Prostate gland (tissue), 2 donors: ENCODE measurements around the gene TCIRG1. TPM values are rescaled to one million over a fixed set of nuclear protein-coding genes. Genes with fewer than 3 reads are reported as not detected.

Source experiments
- DNase-seq: peaks from one replicate; pipeline ENCODE4 v3.0.0-alpha.2; 2019; ENCODE audit warnings: low spot score
- H3K27ac ChIP-seq, 2 donors: fragments of 200-600 bp; sonication (generic); 2 replicates each; pipeline ENCODE4 v1.5.1; 2017 to 2019
- H3K27me3 ChIP-seq: fragments of 200-600 bp; sonication (generic); replicated peaks from 2 replicates; pipeline ENCODE4 v1.5.1; 2019; ENCODE audit not compliant: insufficient read depth
- H3K36me3 ChIP-seq, 2 donors: fragments of 200-600 bp; sonication (generic); 1 replicate in 1 of 2; 2 replicates in 1 of 2; pipeline versions ENCODE4 v1.5.1 to v1.8.1; 2017 to 2019
- H3K4me1 ChIP-seq: fragments of 200-600 bp; sonication (generic); replicated peaks from 2 replicates; pipeline ENCODE4 v1.5.1; 2019
- H3K4me3 ChIP-seq, 2 donors: fragments of 200-600 bp; sonication (generic); 2 replicates each; pipeline ENCODE4 v1.5.1; 2017 to 2019
- H3K9me3 ChIP-seq: fragments of 200-600 bp; sonication (generic); 2 replicates; pipeline ENCODE4 v1.5.1; 2017
- POLR2A ChIP-seq: fragments of 450-650 bp; IDR thresholded peaks from one replicate; pipeline ENCODE4 v1.6.1; 2016; ENCODE audit warnings: antibody characterized with exemption, mild to moderate bottlenecking
- POLR2AphosphoS5 ChIP-seq: sonication (generic); formaldehyde crosslinking; IDR thresholded peaks from one replicate; pipeline ENCODE4 v1.6.1; 2017; ENCODE audit warnings: antibody characterized with exemption
- WGBS: methylation state at CpG from one replicate; pipeline ENCODE4 v1.1.5; 2018; 5-methylcytosine and 5-hydroxymethylcytosine counted together
- intact Hi-C: fragments of 100-400 bp; cut with DNase I; formaldehyde crosslinking; loops from one replicate; pipeline ENCODE4 v1.14.2; 2022
- total RNA-seq, 2 donors: library from RNA; depleted of rRNA; stranded (reverse); fragments of >200 nt; gene quantifications; one replicate each; pipeline ENCODE4 v1.1.0, GENCODE V29; 2016
- TF ChIP-seq, protein P1 (sequence below), 4 experiments: fragments of 200-600 bp in 2 of 4; fragments of 450-650 bp in 2 of 4; sonication (generic) in 2 of 4; IDR thresholded peaks; 1 replicate in 3 of 4; 2 replicates in 1 of 4; pipeline ENCODE4 v1.5.1; 2016 to 2019; ENCODE audit warnings: antibody characterized with exemption in 4 of 4, mild to moderate bottlenecking in 2 of 4, moderate library complexity in 2 of 4

The TCIRG1 gene
- total RNA-seq, 2 donors from 2014 or later, result 114 to 118 TPM

DNA sequence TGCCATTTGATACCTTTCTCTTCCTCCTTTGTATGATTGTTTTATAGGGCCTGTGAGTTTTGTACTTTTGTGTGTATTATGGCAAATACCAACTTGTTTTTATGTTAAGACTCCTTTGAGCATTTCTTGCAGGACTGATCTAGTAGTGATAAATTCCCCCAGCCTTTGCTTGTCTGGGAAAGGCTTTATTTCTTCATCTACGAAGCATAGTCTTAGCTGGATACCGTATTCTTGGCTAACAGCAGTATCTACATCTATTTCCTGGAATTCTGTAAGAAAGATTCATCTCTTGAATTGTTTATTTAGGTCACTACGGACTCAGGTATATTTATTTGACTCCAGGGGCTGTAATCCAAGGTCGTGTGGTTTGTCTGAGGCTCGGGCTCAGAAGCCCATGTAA, 14.3 kb upstream of the TCIRG1 start:
- intact Hi-C loops, result no loop called here
- Histone ChIP-seq H3K4me3 (no peak overlapping the region), H3K27ac (no peak overlapping the region), H3K36me3 (no peaks in the 10 kb centered on the region), H3K27me3 (no peaks in the 10 kb centered on the region), H3K4me1 (peaks cover 4% of the 10 kb centered on the region), H3K9me3 (no peaks in the 10 kb centered on the region)
- no peak for DNase-seq
- TF ChIP-seq POLR2A (no peak), POLR2AphosphoS5 (no peak)
- TF ChIP-seq, protein P1, sequence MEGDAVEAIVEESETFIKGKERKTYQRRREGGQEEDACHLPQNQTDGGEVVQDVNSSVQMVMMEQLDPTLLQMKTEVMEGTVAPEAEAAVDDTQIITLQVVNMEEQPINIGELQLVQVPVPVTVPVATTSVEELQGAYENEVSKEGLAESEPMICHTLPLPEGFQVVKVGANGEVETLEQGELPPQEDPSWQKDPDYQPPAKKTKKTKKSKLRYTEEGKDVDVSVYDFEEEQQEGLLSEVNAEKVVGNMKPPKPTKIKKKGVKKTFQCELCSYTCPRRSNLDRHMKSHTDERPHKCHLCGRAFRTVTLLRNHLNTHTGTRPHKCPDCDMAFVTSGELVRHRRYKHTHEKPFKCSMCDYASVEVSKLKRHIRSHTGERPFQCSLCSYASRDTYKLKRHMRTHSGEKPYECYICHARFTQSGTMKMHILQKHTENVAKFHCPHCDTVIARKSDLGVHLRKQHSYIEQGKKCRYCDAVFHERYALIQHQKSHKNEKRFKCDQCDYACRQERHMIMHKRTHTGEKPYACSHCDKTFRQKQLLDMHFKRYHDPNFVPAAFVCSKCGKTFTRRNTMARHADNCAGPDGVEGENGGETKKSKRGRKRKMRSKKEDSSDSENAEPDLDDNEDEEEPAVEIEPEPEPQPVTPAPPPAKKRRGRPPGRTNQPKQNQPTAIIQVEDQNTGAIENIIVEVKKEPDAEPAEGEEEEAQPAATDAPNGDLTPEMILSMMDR (IDR thresholded peaks at IDR 0.05), result no peak
- WGBS, result 62% methylated on average over 5 of the region's 5 CpGs

DNA sequence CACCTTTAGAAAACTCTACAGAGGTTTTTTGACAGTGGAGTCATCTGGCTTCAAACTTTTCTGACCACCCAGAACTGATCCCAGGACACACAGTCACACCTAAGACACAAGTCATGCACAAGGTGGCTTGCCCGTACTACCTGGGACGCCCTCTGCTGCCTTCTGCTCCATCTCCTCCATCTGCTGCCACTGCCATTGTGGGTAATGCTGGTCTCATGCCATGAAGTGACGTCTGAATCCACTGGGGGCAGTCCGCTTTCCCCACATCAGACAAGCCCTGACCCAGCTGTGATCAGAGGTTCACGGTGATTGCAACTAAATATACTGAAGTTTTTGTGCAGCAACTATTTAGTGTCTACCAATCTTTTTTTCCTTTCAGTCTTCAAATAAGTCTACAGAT, 13.8 kb upstream of the TCIRG1 start:
- H3K4me3 ChIP-seq, result no peak overlapping the region
- peaks cover 5% of the 10 kb centered on the region for H3K4me1 ChIP-seq
- H3K9me3 ChIP-seq, result no peaks in the 10 kb centered on the region
- TF ChIP-seq POLR2AphosphoS5 (no peak), POLR2A (no peak)
- TF ChIP-seq, protein P1 (IDR thresholded peaks at IDR 0.05), result no peak
- intact Hi-C loops, result no loop called here
- WGBS, result 90% methylated on average over 5 of the region's 5 CpGs
- H3K27me3 ChIP-seq, result no peaks in the 10 kb centered on the region
- no peak for DNase-seq
- no peak overlapping the region for H3K27ac ChIP-seq
- no peaks in the 10 kb centered on the region for H3K36me3 ChIP-seq

GRCh38 chr11:68026391-68027105, 12.3 kb upstream of the TCIRG1 start:
- no peak overlapping the region for H3K27ac ChIP-seq
- intact Hi-C loops, result no loop called here
- WGBS, result 90% methylated on average over 18 of the region's 18 CpGs
- TF ChIP-seq POLR2AphosphoS5 (no peak), POLR2A (no peak)
- TF ChIP-seq, protein P1 (IDR thresholded peaks at IDR 0.05), result no peak
- H3K9me3 ChIP-seq, result no peaks in the 10 kb centered on the region
- H3K4me3 ChIP-seq, result no peak overlapping the region
- DNase-seq, result no peak
- H3K27me3 ChIP-seq, result no peaks in the 10 kb centered on the region
- H3K4me1 ChIP-seq, result peaks cover 9% of the 10 kb centered on the region
- H3K36me3 ChIP-seq, result no peaks in the 10 kb centered on the region

DNA sequence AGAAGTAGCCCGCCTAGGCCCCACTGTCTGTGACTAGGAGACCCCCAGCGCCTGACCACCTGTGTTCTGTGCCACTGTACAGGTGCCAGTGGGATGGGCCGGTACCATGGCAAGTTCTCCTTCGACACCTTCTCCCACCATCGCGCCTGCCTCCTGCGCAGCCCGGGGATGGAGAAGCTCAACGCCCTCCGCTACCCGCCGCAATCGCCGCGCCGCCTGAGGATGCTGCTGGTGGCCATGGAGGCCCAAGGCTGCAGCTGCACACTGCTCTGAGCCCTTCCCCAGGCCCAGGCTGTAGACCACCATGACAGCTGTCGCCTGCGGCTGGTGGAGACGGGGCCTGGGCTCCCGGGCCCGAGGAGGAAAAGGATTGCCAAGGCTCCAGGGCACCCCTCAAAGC, 11.2 kb upstream of the TCIRG1 start:
- intact Hi-C loops, result no loop called here
- no peak overlapping the region for H3K27ac ChIP-seq
- no peaks in the 10 kb centered on the region for H3K36me3 ChIP-seq
- TF ChIP-seq POLR2A (no peak), POLR2AphosphoS5 (no peak)
- TF ChIP-seq, protein P1 (IDR thresholded peaks at IDR 0.05), result no peak
- no peak overlapping the region for H3K4me3 ChIP-seq
- no peaks in the 10 kb centered on the region for H3K27me3 ChIP-seq
- no peaks in the 10 kb centered on the region for H3K9me3 ChIP-seq
- H3K4me1 ChIP-seq, result peaks cover 17% of the 10 kb centered on the region
- WGBS, result 96% methylated on average over 20 of the region's 21 CpGs
- DNase-seq, result no peak
